Trophoblast cell (in vitro differentiated cells and primary cell): Measurements from ENCODE around the gene CYTIP.
"Not testable (repeated sequence)": the region's sequence is repeated elsewhere in the genome, so short reads cannot be mapped to it uniquely, and the experiment has no call there.

Experiments
- DNase-seq, 2 donors: peaks; one replicate each; pipeline ENCODE4 v3.0.0-alpha.2; 2016
- H2AFZ ChIP-seq: 2 replicates; pipeline ENCODE4 v1.6.1; 2013; ENCODE audit warnings: low read length, moderate library complexity, mild to moderate bottlenecking; ENCODE audit not compliant: insufficient read depth, poor library complexity
- H2AK5ac ChIP-seq: 2 replicates; pipeline ENCODE4 v1.6.1; 2013; ENCODE audit warnings: mild to moderate bottlenecking, low read length
- H2BK120ac ChIP-seq: 2 replicates; pipeline ENCODE4 v1.6.1; 2013; ENCODE audit warnings: low read length, mild to moderate bottlenecking, moderate library complexity; ENCODE audit not compliant: insufficient read depth, poor library complexity
- H2BK12ac ChIP-seq: 2 replicates; pipeline ENCODE4 v1.6.1; 2013; ENCODE audit warnings: mild to moderate bottlenecking, low read length, moderate library complexity
- H2BK5ac ChIP-seq: 2 replicates; pipeline ENCODE4 v1.6.1; 2013; ENCODE audit warnings: low read length, low read depth, moderate library complexity, mild to moderate bottlenecking; ENCODE audit not compliant: poor library complexity
- H3K14ac ChIP-seq: 2 replicates; pipeline ENCODE4 v1.6.1; 2013; ENCODE audit warnings: mild to moderate bottlenecking, low read length
- H3K18ac ChIP-seq: 2 replicates; pipeline ENCODE4 v1.6.1; 2013; ENCODE audit warnings: mild to moderate bottlenecking, low read length
- H3K23ac ChIP-seq: 2 replicates; pipeline ENCODE4 v1.6.1; 2013; ENCODE audit warnings: low read length
- H3K27ac ChIP-seq: 2 replicates; pipeline ENCODE4 v1.5.1; 2013; ENCODE audit warnings: low read depth, mild to moderate bottlenecking, inconsistent platforms, low read length, moderate library complexity
- H3K27me3 ChIP-seq: 2 replicates; pipeline ENCODE4 v1.6.1; 2013; ENCODE audit warnings: inconsistent platforms, mild to moderate bottlenecking, low read length, moderate library complexity; ENCODE audit not compliant: insufficient read depth
- H3K36me3 ChIP-seq, 2 experiments: 1 replicate in 1 of 2; 2 replicates in 1 of 2; pipeline ENCODE4 v1.6.1; 2013; ENCODE audit warnings: low read length in 2 of 2, mild to moderate bottlenecking in 2 of 2, moderate library complexity in 1 of 2; ENCODE audit not compliant: insufficient read depth in 2 of 2, control insufficient read depth in 1 of 2
- H3K4ac ChIP-seq: 2 replicates; pipeline ENCODE4 v1.6.1; 2013; ENCODE audit warnings: low read depth, mild to moderate bottlenecking, low read length, moderate library complexity
- H3K4me1 ChIP-seq, 2 experiments: 1 replicate in 1 of 2; 2 replicates in 1 of 2; pipeline ENCODE4 v1.6.1; 2013; ENCODE audit warnings: low read length in 2 of 2, mild to moderate bottlenecking in 2 of 2, moderate library complexity in 1 of 2; ENCODE audit not compliant: insufficient read depth in 2 of 2, control insufficient read depth in 1 of 2
- H3K4me2 ChIP-seq: 2 replicates; pipeline ENCODE4 v1.6.1; 2013; ENCODE audit warnings: inconsistent platforms, mild to moderate bottlenecking, low read length, moderate library complexity
- H3K4me3 ChIP-seq: 2 replicates; pipeline ENCODE4 v1.5.1; 2013; ENCODE audit warnings: mild to moderate bottlenecking, low read depth, low read length, inconsistent platforms
- H3K79me1 ChIP-seq: one replicate; pipeline ENCODE4 v1.6.1; 2013; ENCODE audit warnings: low read length
- H3K79me2 ChIP-seq: 2 replicates; pipeline ENCODE4 v1.6.1; 2013; ENCODE audit warnings: low read length, mild to moderate bottlenecking; ENCODE audit not compliant: control insufficient read depth, insufficient read depth, poor library complexity
- H3K9ac ChIP-seq: 2 replicates; pipeline ENCODE4 v1.6.1; 2013; ENCODE audit warnings: mild to moderate bottlenecking, low read length
- H3K9me3 ChIP-seq: 2 replicates; pipeline ENCODE4 v1.6.1; 2013; ENCODE audit warnings: low read depth, mild to moderate bottlenecking, control low read depth, inconsistent platforms, low read length; ENCODE audit not compliant: insufficient read depth
- H4K12ac ChIP-seq: 2 replicates; pipeline ENCODE4 v1.6.1; 2013; ENCODE audit warnings: low read depth, mild to moderate bottlenecking, low read length, moderate library complexity
- H4K8ac ChIP-seq: 2 replicates; pipeline ENCODE4 v1.6.1; 2013; ENCODE audit warnings: low read depth, mild to moderate bottlenecking, low read length, moderate library complexity
- H4K91ac ChIP-seq: one replicate; pipeline ENCODE4 v1.6.1; 2013; ENCODE audit warnings: low read depth, mild to moderate bottlenecking, low read length, moderate library complexity
- WGBS: extraction: QIAGEN DNeasy Blood & Tissue Kit; methylation state at CpG from one replicate; pipeline ENCODE4 v1.1.7; 2013; ENCODE audit warnings: missing lambda C conversion rate; ENCODE audit not compliant: insufficient read length, insufficient coverage; ENCODE audit errors: extremely low coverage; 5-methylcytosine and 5-hydroxymethylcytosine counted together

Gene CYTIP

GRCh38 chr2:157376041-157376440, 67.8 kb downstream of the CYTIP start:
- Histone ChIP-seq H3K27ac (no peak overlapping the region), H4K8ac (no peak overlapping the region), H2BK5ac (no peak overlapping the region), H3K79me2 (no peaks in the 10 kb centered on the region), H3K14ac (no peak overlapping the region), H3K18ac (no peak overlapping the region), H3K4me2 (no peak overlapping the region), H4K12ac (no peak overlapping the region), H4K91ac (no peak overlapping the region), H3K23ac (no peak overlapping the region), H3K27me3 (no peaks in the 10 kb centered on the region), H3K4ac (no peak overlapping the region), H3K9ac (no peak overlapping the region), H3K36me3 (no peaks in the 10 kb centered on the region), H2AK5ac (no peak overlapping the region), H2AFZ (no peak overlapping the region), H3K4me3 (no peak overlapping the region), H3K9me3 (peaks cover 4% of the 10 kb centered on the region), H2BK120ac (no peak overlapping the region), H3K4me1 (no peaks in the 10 kb centered on the region), H2BK12ac (no peak overlapping the region), H3K79me1 (no peaks in the 10 kb centered on the region)
- DNase-seq, result peak in 1 of 2 donors; percentile 51
- WGBS, result no CpG with 5 or more reads among the region's 3 CpGs

DNA sequence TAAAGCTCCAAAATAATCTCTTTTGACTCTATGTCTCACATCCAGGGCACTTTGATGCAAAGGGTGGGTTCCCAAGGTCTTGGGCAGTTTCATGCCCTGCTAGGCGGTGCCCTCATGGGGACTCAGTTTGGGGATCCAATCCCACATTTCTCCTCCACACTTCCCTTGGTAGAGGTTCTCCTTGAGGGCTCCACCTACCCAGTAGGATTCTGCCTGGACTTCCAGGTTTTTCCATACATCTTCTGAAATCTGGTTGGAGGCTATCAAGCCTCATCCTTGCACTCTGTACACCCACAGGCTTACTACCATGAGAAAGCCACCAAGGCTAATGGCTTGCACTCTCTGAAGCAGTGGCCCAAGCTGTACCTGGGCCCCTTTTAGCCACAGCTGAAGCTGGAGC, 68.5 kb downstream of the CYTIP start:
- no peak overlapping the region for H3K4me2 ChIP-seq
- no peak overlapping the region for H3K4me3 ChIP-seq
- H2BK5ac ChIP-seq, result no peak overlapping the region
- H3K27me3 ChIP-seq, result no peaks in the 10 kb centered on the region
- no peak overlapping the region for H2AFZ ChIP-seq
- H3K14ac ChIP-seq, result no peak overlapping the region
- H3K9ac ChIP-seq, result no peak overlapping the region
- no peak overlapping the region for H3K4ac ChIP-seq
- no peaks in the 10 kb centered on the region for H3K79me1 ChIP-seq
- H3K23ac ChIP-seq, result no peak overlapping the region
- no peak overlapping the region for H3K27ac ChIP-seq
- no peak overlapping the region for H2AK5ac ChIP-seq
- H3K18ac ChIP-seq, result no peak overlapping the region
- no peak overlapping the region for H2BK12ac ChIP-seq
- DNase-seq, result no peak
- no peak overlapping the region for H4K8ac ChIP-seq
- peaks cover 4% of the 10 kb centered on the region for H3K9me3 ChIP-seq
- H2BK120ac ChIP-seq, result no peak overlapping the region
- H3K4me1 ChIP-seq, result no peaks in the 10 kb centered on the region
- H4K91ac ChIP-seq, result no peak overlapping the region
- no CpG with 5 or more reads among the region's 1 CpG for WGBS
- H3K36me3 ChIP-seq, result no peaks in the 10 kb centered on the region
- H4K12ac ChIP-seq, result no peak overlapping the region
- no peaks in the 10 kb centered on the region for H3K79me2 ChIP-seq

GRCh38 chr2:157368508-157368907, 75.4 kb downstream of the CYTIP start:
- DNase-seq, H3K36me3 ChIP-seq, H2BK12ac ChIP-seq, H3K14ac ChIP-seq, H3K9ac ChIP-seq, H3K9me3 ChIP-seq, H2AFZ ChIP-seq, H3K27me3 ChIP-seq, H2BK5ac ChIP-seq, H2AK5ac ChIP-seq, H4K91ac ChIP-seq, H3K23ac ChIP-seq, H4K8ac ChIP-seq, H4K12ac ChIP-seq, H3K4me2 ChIP-seq, H3K27ac ChIP-seq, H3K4me1 ChIP-seq, H3K4ac ChIP-seq, H2BK120ac ChIP-seq, H3K18ac ChIP-seq, H3K79me2 ChIP-seq, H3K79me1 ChIP-seq, H3K4me3 ChIP-seq: not testable (repeated sequence)
- WGBS, result no CpG with 5 or more reads among the region's 25 CpGs

DNA sequence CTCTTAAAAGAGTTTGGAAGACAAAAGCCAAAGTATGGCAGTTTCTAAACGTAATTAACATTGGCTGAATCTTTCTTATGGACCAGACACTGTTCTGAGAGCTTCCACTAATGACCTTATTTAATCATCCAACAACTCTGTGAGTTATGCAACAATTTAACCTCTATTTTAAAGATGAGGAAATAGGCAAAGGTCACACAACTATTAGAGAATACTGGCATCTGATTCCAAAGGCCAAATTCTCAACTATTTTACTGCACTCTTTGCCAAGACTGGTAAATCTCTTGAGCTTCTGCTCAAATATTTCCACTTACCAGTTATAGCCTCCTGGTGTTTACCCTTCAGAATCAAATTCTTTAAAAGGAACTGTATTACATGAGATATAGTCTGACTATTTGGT, 76.2 kb downstream of the CYTIP start:
- H3K4me2 ChIP-seq, result no peak overlapping the region
- no peak overlapping the region for H3K4ac ChIP-seq
- no peak overlapping the region for H4K8ac ChIP-seq
- no peaks in the 10 kb centered on the region for H3K79me2 ChIP-seq
- no peak overlapping the region for H3K4me3 ChIP-seq
- H3K27me3 ChIP-seq, result no peaks in the 10 kb centered on the region
- H3K4me1 ChIP-seq, result no peaks in the 10 kb centered on the region
- H3K23ac ChIP-seq, result no peak overlapping the region
- H3K9ac ChIP-seq, result no peak overlapping the region
- no peaks in the 10 kb centered on the region for H3K9me3 ChIP-seq
- no CpG with 5 or more reads among the region's 1 CpG for WGBS
- no peaks in the 10 kb centered on the region for H3K36me3 ChIP-seq
- H4K12ac ChIP-seq, result no peak overlapping the region
- H2AFZ ChIP-seq, result no peak overlapping the region
- H3K27ac ChIP-seq, result no peak overlapping the region
- H2AK5ac ChIP-seq, result no peak overlapping the region
- H4K91ac ChIP-seq, result no peak overlapping the region
- no peaks in the 10 kb centered on the region for H3K79me1 ChIP-seq
- H3K18ac ChIP-seq, result no peak overlapping the region
- H3K14ac ChIP-seq, result no peak overlapping the region
- H2BK5ac ChIP-seq, result no peak overlapping the region
- H2BK12ac ChIP-seq, result no peak overlapping the region
- H2BK120ac ChIP-seq, result no peak overlapping the region
- DNase-seq, result no peak
